ENCODE results near the gene SLC26A1.

The SLC26A1 gene

GRCh38 chr4:973431-974397, 19.5 kb downstream of the SLC26A1 start, which contains the start of gene DGKQ:
TSS of gene DGKQ (minus strand) at chr4:973569. CDS start at chr4:973482, 87 bp downstream.
- H3K4me3 ChIP-seq: peak within 1 kb of the TSS; percentile 94
- H3K27ac ChIP-seq: peak within 1 kb of the TSS in 1 of 2 donors; percentile 46
- TF ChIP-seq, protein P1, sequence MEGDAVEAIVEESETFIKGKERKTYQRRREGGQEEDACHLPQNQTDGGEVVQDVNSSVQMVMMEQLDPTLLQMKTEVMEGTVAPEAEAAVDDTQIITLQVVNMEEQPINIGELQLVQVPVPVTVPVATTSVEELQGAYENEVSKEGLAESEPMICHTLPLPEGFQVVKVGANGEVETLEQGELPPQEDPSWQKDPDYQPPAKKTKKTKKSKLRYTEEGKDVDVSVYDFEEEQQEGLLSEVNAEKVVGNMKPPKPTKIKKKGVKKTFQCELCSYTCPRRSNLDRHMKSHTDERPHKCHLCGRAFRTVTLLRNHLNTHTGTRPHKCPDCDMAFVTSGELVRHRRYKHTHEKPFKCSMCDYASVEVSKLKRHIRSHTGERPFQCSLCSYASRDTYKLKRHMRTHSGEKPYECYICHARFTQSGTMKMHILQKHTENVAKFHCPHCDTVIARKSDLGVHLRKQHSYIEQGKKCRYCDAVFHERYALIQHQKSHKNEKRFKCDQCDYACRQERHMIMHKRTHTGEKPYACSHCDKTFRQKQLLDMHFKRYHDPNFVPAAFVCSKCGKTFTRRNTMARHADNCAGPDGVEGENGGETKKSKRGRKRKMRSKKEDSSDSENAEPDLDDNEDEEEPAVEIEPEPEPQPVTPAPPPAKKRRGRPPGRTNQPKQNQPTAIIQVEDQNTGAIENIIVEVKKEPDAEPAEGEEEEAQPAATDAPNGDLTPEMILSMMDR (IDR thresholded peaks at IDR 0.05): no peak
- peak; percentile 89 for DNase-seq (ENCODE audit: low spot score)

DNA sequence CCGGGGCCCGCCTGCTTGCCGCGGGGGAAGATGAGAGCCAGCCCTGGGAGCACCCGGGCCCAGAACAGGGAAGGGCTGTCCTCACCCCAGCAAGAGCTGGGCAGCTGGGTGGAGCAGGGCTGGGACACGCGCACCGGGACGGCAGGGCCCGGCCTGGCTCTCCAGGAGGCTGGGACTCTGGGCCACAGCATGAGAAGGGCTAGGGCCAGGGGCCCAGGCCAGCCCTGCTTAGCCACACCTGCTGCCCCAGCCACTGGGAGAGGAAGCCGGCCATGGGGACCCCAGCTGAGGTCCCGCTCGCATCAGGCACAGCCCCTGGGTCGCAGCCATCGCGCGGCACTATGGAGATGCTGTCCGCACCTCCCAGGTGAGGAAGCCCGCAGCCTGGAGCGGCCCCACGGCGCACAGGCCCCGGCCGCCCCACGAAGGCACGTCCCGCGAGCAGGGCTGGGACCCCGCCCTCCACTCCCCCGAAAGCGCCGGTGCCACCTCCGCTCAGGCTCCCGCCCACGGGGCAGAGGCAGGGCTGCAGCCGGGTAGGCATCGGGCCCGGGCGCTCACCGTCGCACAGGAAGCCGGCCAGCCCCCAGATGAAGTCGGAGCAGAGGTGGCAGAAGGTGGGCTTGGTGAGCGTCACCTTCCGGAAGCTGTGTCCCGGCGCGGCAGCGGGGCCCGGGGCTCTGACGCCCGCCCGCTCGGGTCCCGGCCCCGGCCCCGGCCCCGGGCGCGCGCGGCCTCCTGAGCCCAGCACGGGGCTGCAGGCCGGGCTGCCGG, 20.4 kb downstream of the SLC26A1 start:
- DNase-seq (ENCODE audit: low spot score): no peak
- Histone ChIP-seq H3K4me3 (peak overlapping the region; percentile 94), H3K27ac (peak overlapping the region in 1 of 2 donors; percentile 41)
- TF ChIP-seq, protein P1 (IDR thresholded peaks at IDR 0.05): no peak

- TF ChIP-seq, protein P1 (IDR thresholded peaks at IDR 0.05): no peak
- no peak for DNase-seq (ENCODE audit: low spot score)
- H3K4me3 ChIP-seq: peak overlapping the region; percentile 94
- H3K27ac ChIP-seq: no peak overlapping the region
These were observed 21.3 kb downstream of the SLC26A1 start for GRCh38 chr4:971666-972500.

GRCh38 chr4:970854-971520, 22.2 kb downstream of the SLC26A1 start:
- H3K27ac ChIP-seq: no peak overlapping the region
- H3K4me3 ChIP-seq: no peak overlapping the region
- TF ChIP-seq, protein P1 (IDR thresholded peaks at IDR 0.05): no peak

GRCh38 chr4:970046-970745, 23.0 kb downstream of the SLC26A1 start:
- Histone ChIP-seq H3K27ac (no peak overlapping the region), H3K4me3 (no peak overlapping the region)
- DNase-seq (ENCODE audit: low spot score): no peak
- TF ChIP-seq, protein P1 (IDR thresholded peaks at IDR 0.05): no peak

More at GRCh38 chr4:970854-971520, 22.2 kb downstream of the SLC26A1 start:
- no peak for DNase-seq (ENCODE audit: low spot score)
